ENCODE measurements around the gene CEP128.

Gene CEP128

GRCh38 chr14:80587096-80587724, 354.3 kb downstream of the CEP128 start:
- no peak for DNase-seq

GRCh38 chr14:80586131-80586530, 355.4 kb downstream of the CEP128 start:
- DNase-seq, result no peak

GRCh38 chr14:80585506-80585835, 356.1 kb downstream of the CEP128 start:
- DNase-seq, result no peak

GRCh38 chr14:80584744-80585505, 356.6 kb downstream of the CEP128 start:
- no peak for DNase-seq

GRCh38 chr14:80577599-80577998, 363.9 kb downstream of the CEP128 start:
- no peak for DNase-seq

- no peak for DNase-seq
Observed at GRCh38 chr14:80576401-80576800, 365.1 kb downstream of the CEP128 start.

- no peak for DNase-seq
Observed at GRCh38 chr14:80575763-80576162, 365.8 kb downstream of the CEP128 start.

- DNase-seq, result no peak
Observed at GRCh38 chr14:80572666-80573065, 368.9 kb downstream of the CEP128 start.

GRCh38 chr14:80570930-80571298, 370.6 kb downstream of the CEP128 start:
- no peak for DNase-seq

- no peak for DNase-seq
Observed at GRCh38 chr14:80567905-80568536, 373.5 kb downstream of the CEP128 start.

- no peak for DNase-seq
Observed at GRCh38 chr14:80565001-80565400, 376.5 kb downstream of the CEP128 start.

GRCh38 chr14:80564051-80564450, 377.5 kb downstream of the CEP128 start:
- DNase-seq, result no peak

GRCh38 chr14:80560800-80561657, 380.5 kb downstream of the CEP128 start:
- no peak for DNase-seq

GRCh38 chr14:80554139-80554538, 387.4 kb downstream of the CEP128 start:
- no peak for DNase-seq

GRCh38 chr14:80549141-80549540, 392.4 kb downstream of the CEP128 start:
- DNase-seq, result no peak

GRCh38 chr14:80545935-80546854, 395.3 kb downstream of the CEP128 start:
- DNase-seq, result no peak

- DNase-seq, result no peak
Observed at GRCh38 chr14:80544366-80544765, 397.2 kb downstream of the CEP128 start.

GRCh38 chr14:80543211-80543610, 398.3 kb downstream of the CEP128 start:
- no peak for DNase-seq

- DNase-seq, result no peak
Observed at GRCh38 chr14:80538633-80539375, 402.7 kb downstream of the CEP128 start.

- DNase-seq, result no peak
Observed at GRCh38 chr14:80537626-80538025, 403.9 kb downstream of the CEP128 start.

GRCh38 chr14:80536456-80536855, 405.1 kb downstream of the CEP128 start:
- DNase-seq, result no peak

- DNase-seq, result no peak
Observed at GRCh38 chr14:80535171-80535570, 406.4 kb downstream of the CEP128 start.
